NK-92 treated with Interleukin-12 subunit alpha and Interleukin-12 subunit beta, amount 100 ng/mL, for 24 hours (cell line): ENCODE measurements around the gene FIGN.

Source experiments
- DNase-seq: peaks from one replicate; lab custom pipeline; 2025; lab: John Stamatoyannopoulos, UW

The FIGN gene

GRCh38 chr2:163736433-163737189 lies 803 bp upstream of the FIGN start:
- no peak for DNase-seq

DNA sequence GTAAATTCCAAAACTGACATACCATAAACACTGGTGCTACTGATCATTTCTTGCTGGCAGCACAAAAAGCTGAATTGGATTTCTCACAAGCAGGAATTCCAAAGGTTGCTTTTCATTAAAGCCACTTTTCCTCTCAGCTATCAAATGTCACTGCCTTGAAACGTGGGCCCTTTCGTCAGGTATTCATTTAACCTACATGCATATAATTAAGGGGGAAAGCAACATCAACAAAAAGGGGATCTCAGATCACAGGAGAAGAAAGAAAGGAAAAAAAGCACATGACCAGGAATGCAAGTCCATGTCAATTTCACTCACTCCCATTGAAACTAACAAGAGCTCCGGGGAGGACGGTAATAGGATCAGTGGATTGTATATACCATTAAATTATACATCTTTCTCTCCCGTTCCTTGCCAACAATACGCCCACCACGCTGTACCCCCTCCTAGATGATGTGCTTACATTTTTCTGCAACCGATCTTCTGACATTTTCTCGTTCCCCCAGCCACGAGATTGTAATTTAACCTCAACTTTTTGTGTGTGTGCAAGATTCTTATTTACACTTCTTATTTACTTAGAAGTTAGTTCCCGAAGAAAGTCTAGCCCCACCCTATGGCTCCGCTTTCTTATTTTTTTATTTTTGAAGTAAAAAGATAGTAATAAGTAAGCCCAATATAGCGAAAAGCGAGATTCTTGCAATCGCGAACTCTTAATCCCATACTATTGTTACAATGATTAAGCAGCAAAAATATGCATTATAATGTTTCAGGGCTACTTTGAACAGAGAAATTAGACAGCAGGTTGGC lies 725 bp downstream of the FIGN start:
- no peak for DNase-seq

- no peak for DNase-seq
These were observed 1.4 kb downstream of the FIGN start for GRCh38 chr2:163734401-163734800.

DNA sequence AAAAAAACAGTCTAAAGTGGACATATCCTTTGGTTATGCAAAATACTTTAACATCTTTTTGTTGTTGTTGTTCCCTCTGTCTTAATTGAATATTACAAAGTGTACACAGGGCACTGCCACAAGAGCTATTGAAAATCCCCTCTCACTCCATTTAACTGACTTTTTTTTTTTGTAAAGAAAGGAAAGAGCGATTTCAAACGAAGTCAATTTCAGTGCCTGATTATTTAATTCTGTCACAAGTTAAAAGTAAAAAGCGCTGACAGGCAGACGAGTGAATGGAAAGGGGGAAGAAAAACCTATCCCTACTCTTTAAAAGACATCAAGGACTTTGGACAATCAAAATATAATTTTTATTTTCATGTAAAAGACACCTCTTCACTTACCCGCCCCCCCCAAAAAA lies 1.9 kb downstream of the FIGN start:
- no peak for DNase-seq

- DNase-seq = no peak
These were observed 2.4 kb downstream of the FIGN start for GRCh38 chr2:163733301-163733938.

DNA sequence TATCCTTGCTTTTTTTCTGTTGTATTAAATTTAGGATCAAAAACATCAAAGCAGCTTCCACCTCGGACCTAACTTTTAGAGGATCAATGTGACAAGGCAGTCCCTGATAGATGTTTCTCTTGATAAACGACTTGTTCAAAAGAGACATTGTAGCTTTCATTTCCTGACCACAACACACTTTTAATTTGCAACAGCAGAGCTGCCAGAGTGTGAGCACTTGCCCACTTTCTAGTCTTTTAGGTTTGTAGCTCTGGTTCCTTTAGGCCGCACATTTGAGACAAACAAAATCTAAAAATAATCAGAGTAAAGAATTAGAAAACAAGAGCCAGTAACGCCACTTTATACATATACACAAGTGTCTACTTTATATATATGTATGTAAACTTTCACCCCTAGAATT lies 3.1 kb downstream of the FIGN start:
- no peak for DNase-seq

- no peak for DNase-seq
These were observed 4.1 kb downstream of the FIGN start for GRCh38 chr2:163731735-163732134.

GRCh38 chr2:163730556-163730955 lies 5.3 kb downstream of the FIGN start:
- no peak for DNase-seq

DNA sequence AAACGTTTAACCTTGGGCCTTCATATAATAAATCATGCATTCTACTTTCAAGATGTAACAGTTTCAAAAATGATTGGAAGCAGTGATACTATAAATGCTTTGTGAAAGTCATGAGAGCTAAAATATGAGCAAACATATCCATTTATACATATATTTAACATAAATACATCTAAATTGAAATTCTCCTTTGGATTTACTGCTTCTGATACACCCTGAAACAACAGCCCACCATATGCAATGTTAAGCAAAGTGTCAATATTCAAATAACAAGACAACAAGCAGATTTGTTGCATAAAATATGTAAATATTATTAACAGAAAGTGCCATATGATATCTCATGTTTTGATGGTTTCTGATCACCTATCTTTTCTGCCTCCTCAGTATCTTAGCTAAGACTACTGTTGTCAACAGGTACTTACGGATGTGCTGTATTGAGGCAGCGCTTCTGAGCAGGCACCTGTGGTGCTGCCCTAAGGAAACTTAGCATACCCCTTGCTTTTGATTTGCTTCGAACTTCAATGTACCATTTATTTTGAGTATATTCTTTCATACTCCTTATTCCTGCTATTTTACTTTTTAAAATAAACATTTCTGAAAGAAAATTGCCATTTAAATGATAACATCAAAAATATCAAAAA lies 6.1 kb downstream of the FIGN start:
- DNase-seq = no peak

DNA sequence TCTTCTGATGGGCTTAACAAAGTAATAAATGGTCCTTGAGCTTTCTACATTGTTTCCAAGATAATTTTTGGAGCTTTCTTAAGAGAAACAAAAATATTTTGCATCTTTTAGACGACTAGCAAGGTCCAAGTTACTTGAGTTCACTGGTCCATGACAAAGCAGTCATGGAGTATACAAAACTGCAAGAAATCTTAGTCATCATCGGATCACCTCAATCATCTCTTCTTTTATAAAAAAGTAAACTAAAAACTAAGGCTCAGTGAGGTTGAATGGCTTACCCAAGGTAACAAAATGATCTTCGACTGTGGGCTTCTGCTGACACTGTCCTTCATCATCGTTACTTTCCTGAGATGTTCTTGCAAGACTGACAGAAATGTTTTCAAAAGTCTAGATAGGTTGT lies 11.9 kb downstream of the FIGN start:
- DNase-seq = no peak

DNA sequence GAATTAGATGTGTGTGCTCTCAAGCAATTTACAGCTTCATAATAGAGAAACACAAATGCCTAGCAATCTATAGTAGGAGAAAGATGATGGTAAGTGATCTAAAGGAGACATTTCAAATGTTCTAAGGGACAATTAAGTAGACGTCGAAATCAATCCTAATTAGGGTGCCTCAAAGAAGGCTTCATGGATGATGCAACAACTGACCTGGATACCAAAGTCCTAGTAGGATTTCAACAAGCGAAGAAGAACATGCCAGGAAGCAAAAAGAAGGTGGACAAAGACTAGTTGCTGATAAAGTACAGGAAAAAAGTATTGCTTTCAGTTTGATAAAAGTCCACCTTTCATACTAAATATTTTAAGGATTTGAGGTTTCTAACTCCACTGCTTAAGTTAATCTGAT lies 12.5 kb downstream of the FIGN start:
- no peak for DNase-seq

DNA sequence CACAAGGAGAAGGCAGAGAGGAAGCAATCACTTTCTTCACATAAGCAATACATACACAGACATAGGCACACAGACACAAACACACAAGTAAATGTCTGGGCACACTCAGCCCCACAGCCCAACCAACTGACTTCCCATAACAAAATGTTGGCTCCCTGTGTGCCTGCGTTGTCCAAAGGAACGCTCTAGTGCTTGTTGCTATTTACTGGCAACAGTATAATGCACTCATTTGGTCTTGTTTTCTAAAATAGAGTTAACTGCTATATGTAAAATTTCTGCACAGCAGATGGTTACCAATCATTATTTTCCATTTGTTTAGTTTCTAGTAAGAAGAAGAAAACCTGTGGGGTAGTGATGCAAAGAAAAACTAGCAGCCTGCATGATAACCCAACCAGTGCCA lies 16.5 kb downstream of the FIGN start:
- no peak for DNase-seq

DNA sequence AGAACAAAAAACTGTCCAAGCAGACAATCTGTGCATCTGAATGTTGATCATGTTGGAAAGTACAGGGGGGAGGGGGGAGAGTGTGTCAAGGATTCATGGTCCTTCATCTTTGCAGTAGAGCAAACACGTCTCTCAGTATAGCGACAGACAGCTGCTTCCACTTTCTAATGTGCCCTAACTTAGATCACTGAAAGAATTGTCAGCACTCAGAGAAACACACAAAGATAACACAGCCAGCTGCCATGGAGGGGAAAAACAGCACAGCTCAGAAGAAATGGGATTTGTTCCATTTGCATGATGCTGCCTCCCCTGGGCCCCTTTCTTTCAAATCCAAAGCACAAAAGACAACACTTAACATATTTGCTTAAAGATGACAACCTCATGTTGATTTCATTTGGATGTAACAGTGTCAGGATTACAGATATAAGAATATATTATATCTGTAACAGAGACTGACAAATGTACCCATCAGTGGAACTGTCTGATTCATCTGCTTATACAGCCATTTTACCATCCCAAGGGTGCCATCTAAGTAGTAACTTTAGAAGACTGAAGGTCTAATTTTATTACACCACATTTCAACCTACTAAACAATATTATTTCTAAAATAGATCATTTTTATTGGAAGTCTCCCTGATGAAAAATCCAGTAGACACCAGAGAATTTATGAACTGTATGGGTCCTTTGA lies 17.7 kb downstream of the FIGN start:
- DNase-seq = no peak

DNA sequence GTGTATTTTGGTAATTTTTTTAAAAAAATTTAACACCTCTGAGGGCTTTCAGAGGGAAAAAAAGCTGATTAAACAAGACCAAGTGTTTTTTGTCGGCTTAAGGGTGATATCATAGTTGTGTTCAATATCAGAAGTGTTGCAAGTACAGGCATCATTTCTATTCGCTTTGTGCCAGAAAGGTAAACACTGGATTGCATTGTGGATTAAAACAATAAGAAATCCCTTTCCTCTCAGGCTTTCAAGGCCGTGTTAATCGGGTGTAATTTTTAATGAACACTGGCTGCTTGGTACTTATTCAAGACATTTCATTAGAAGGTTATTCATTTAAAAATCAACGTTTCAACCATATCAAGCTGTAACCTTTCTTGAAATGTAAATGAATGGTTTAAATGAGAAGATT lies 18.3 kb downstream of the FIGN start:
- DNase-seq = no peak

DNA sequence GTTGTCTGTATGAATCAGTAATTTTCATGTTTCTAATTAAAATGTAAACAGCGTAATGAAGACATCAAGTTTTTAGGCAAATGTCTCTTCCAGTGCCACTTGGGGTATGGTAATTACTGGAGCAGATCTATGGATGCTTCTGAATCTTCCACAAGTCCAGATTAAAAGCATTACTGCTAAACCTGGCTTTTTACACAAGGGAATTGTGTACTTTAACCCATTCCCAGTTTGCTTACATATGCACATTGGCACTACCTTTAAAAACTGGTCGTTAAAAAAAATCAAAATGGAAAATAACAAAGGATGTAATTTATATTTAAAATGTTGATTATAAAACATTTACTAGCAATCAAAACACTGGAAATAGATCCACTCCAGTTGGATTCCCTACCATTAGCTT lies 19.7 kb downstream of the FIGN start:
- DNase-seq = no peak

GRCh38 chr2:163715668-163716067 lies 20.1 kb downstream of the FIGN start:
- DNase-seq = no peak

GRCh38 chr2:163715199-163715598 lies 20.6 kb downstream of the FIGN start:
- no peak for DNase-seq

GRCh38 chr2:163713534-163714311 lies 22.1 kb downstream of the FIGN start:
- DNase-seq = no peak

- no peak for DNase-seq
These were observed 24.1 kb downstream of the FIGN start for GRCh38 chr2:163711699-163712098.

DNA sequence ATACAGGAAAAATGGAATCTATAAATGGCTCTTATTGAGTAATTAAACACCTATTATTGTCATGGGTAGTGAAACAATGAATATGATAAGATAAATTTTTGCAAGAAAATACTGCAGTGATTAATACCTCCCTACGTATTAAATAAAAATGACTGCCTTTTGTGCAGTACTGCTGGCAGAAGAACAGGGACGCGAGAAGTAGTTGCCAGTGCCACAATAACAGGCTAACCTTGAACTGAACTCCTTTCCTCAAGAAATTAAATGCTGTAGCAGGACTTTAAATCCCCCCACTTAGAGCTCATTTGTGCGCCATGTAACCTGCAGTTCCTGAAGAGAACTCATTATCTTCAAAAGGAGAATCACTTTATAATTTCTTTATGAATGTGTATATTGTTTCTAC lies 24.6 kb downstream of the FIGN start:
- no peak for DNase-seq

GRCh38 chr2:163709270-163709669 lies 26.5 kb downstream of the FIGN start:
- DNase-seq = no peak
